ENCODE data around the gene PEPD.

The PEPD gene

GRCh38 chr19:33521480-33522370 lies at the start of gene PEPD:
Gene PEPD, minus strand, starts transcription at chr19:33521791. Its CDS starts 31 bp downstream, at chr19:33521760.
- DNase-seq, result peak; percentile 92

GRCh38 chr19:33569821-33570220 lies 48.2 kb upstream of the PEPD start:
- no peak for DNase-seq

- no peak for DNase-seq
Observed at GRCh38 chr19:33568706-33569105, 47.1 kb upstream of the PEPD start.

- DNase-seq, result peak; percentile 39
Observed at GRCh38 chr19:33564836-33565338, 43.3 kb upstream of the PEPD start.

- DNase-seq, result peak; percentile 53
Observed at GRCh38 chr19:33562636-33563035, 41.0 kb upstream of the PEPD start.

GRCh38 chr19:33561666-33562065 lies 40.1 kb upstream of the PEPD start:
- DNase-seq, result peak; percentile 8

GRCh38 chr19:33561261-33561660 lies 39.7 kb upstream of the PEPD start:
- no peak for DNase-seq

GRCh38 chr19:33559996-33560395 lies 38.4 kb upstream of the PEPD start:
- DNase-seq, result peak; percentile 51

GRCh38 chr19:33558856-33559255 lies 37.3 kb upstream of the PEPD start:
- no peak for DNase-seq

- peak; percentile 39 for DNase-seq
Observed at GRCh38 chr19:33558151-33558550, 36.6 kb upstream of the PEPD start.

GRCh38 chr19:33557720-33558119 lies 36.1 kb upstream of the PEPD start:
- peak; percentile 21 for DNase-seq

GRCh38 chr19:33557196-33557595 lies 35.6 kb upstream of the PEPD start:
- DNase-seq, result peak; percentile 46

- DNase-seq, result no peak
Observed at GRCh38 chr19:33556261-33556660, 34.7 kb upstream of the PEPD start.

- peak; percentile 4 for DNase-seq
Observed at GRCh38 chr19:33555726-33556125, 34.1 kb upstream of the PEPD start.

GRCh38 chr19:33554821-33555220 lies 33.2 kb upstream of the PEPD start:
- peak; percentile 22 for DNase-seq

- peak; percentile 34 for DNase-seq
Observed at GRCh38 chr19:33554391-33554790, 32.8 kb upstream of the PEPD start.

- peak; percentile 57 for DNase-seq
Observed at GRCh38 chr19:33553530-33554310, 32.1 kb upstream of the PEPD start.

- peak; percentile 33 for DNase-seq
Observed at GRCh38 chr19:33552928-33553279, 31.3 kb upstream of the PEPD start.

GRCh38 chr19:33552191-33552927 lies 30.8 kb upstream of the PEPD start:
- peak; percentile 45 for DNase-seq

GRCh38 chr19:33551676-33552075 lies 30.1 kb upstream of the PEPD start:
- DNase-seq, result peak; percentile 43

GRCh38 chr19:33550768-33551167 lies 29.2 kb upstream of the PEPD start:
- DNase-seq, result peak; percentile 38

GRCh38 chr19:33547676-33548075 lies 26.1 kb upstream of the PEPD start:
- no peak for DNase-seq

GRCh38 chr19:33546656-33547055 lies 25.1 kb upstream of the PEPD start:
- no peak for DNase-seq
